ENCODE results near the gene SH3RF3.

The SH3RF3 gene

GRCh38 chr2:109378682-109379081, 249.7 kb downstream of the SH3RF3 start:
- DNase-seq (ENCODE audit: low spot score): no peak

DNA sequence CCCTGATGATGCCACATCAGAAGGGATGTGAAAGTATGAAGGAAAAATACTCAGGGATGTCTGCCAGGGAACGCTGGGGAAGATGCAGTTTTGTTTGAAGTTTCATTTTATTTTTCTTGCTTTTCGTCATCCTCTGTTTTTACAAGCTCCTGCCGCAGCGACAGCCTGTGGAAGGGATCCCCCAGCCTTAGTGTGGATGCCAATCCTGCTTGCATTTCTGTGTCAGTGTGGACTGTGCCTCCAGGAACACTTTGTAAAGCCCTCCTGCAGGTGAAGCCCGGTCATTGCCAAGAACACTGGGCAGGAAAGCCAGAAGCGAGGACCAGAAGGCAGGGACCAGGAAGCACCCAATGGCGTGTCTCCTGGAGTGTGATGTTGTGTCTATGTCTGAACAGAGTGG, 250.5 kb downstream of the SH3RF3 start:
- no peak for DNase-seq (ENCODE audit: low spot score)

DNA sequence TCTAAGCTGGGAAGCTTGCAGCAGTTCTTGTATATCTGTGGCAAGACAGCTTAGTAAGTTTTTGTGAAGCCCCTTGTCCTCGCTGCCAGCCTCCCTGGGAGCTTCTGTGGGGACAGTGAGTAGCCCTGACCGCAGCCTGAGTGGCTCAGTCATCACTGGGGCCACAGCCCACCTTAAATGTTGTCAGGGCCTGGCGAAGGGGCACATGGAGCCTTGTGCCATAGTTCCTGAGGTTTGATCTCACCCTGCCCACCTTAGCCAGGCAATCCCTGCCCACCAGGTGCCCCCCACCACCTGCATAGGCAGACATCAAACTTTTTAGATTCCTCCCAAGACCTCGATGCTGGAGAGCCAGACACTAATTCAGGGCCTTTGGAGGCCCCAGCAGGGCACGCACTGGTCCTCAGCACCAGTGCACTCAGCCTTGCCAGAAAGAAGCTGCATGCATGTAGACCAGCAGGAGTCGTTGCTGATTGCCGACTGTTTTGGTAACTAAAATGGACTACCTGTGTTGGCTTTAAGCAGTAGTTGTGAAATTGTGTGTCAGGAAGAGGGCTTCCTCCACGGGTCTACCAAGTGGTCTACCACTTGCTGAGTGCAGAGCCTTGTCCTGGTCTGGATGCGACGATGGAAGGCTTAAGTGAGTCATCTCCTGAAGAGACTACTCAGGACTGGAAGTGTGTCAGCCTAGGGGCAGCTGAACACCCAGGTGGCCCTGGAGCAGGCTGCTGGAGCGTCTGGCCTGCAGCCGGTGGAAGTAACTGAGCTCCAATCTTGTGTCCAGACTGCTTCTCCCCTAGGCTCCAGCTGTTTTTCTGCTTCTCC, 251.7 kb downstream of the SH3RF3 start:
- DNase-seq (ENCODE audit: low spot score): no peak

GRCh38 chr2:109381327-109381820, 252.4 kb downstream of the SH3RF3 start:
- DNase-seq (ENCODE audit: low spot score): no peak

GRCh38 chr2:109382226-109382895, 253.4 kb downstream of the SH3RF3 start:
- DNase-seq (ENCODE audit: low spot score): no peak

DNA sequence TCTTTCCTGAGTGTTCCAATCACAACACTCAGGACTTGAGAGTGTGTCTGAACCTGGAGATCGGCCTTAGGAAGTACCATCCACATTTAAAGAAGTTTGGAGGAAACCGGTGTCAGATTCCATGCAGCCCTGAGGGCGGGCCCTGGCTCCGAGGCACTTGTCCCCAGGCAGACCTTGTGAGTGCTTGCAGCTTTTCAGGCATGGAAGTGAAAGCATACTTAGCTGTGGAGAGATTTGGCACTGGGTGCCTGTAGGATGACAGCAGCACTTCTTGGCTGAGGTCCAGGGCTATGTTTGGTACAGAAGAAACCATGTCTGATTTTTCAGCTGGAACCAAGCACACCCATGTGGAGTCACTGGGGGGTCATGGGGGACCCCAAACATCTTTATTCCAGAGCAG, 253.9 kb downstream of the SH3RF3 start:
- no peak for DNase-seq (ENCODE audit: low spot score)

DNA sequence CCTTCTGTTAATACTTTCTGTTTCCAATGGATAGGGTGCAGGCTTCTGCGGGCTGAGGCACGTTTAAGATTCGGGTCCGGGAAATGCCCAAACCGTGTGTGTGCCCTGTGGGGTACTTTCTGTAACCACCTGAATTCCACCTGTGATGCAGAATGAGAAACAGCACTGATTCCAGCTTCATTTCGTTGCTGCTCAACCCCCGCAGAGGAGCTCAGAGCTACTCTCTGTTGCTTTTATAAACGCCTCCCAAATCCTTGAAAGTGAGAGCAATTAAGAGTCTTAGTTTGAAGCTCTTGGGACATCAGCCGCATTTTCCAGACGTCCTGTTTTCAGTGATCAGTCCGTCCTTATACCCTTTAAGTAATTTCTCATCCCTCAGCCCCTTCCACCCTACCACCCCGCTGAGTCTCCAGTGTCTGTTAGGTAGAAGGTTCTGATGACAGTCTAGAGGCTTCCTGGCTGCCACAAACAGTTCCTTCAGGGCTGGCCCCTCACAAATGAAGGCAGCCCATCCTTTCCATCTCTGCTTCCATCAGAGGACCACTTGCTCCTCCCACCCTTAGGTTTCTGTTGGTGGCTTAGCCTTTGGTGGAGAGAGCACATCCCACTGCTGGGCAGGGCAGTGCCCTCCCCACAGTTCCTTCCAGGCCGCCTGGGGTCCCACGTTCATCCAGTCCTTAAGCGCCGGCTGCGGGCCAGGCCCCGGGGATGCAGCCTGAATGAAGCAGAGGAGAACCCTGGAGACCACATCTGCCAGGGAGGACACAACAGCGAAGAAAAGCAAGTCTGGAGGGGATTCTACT, 254.7 kb downstream of the SH3RF3 start:
- no peak for DNase-seq (ENCODE audit: low spot score)

DNA sequence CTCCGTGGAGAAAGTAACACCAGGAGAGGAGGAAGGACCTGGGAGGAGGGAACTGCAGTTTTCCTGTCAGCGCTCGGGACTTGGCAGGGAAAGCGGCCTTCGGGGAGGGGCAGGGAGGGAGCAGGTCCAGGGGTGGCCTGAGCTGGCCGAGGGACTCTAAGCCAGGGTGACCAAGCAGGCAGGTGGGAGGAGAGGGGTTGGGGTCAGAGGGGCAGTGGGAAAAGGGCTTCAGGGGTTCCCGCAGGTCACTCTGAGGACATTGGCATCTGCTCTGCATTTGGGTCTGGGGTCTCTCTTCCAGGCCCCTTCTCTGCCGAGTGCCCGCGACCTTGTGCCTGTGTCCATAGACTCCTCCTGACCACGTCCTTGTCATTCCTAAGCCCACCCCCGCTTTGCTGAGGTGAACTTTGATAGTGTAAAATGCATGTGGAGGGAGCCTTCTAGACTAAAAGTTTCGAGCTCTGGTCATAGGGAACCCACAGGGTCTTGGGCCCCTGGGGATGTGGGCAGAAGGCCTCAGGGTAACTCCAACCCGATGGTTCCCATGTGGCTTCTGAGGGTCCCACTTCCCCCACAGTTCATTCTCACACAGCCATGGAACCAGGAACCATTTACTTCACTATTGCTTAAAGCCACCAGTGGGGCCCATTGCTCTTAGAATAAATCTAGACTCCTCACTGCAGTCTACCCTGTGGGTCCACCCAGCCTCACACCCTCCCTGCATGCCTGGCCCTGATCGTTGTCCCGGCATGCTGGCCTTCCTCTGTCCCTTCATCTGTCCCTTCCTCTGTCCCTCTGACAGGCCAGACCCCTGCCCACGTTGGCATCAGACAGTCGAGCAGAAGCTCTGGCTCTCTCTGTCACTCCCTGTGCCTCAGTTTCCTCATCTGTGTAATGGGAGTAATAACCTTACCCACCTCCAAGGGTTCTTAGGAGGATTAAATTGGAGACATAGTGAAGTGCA, 255.6 kb downstream of the SH3RF3 start:
- DNase-seq (ENCODE audit: low spot score): no peak

GRCh38 chr2:109385506-109385905, 256.5 kb downstream of the SH3RF3 start:
- no peak for DNase-seq (ENCODE audit: low spot score)

DNA sequence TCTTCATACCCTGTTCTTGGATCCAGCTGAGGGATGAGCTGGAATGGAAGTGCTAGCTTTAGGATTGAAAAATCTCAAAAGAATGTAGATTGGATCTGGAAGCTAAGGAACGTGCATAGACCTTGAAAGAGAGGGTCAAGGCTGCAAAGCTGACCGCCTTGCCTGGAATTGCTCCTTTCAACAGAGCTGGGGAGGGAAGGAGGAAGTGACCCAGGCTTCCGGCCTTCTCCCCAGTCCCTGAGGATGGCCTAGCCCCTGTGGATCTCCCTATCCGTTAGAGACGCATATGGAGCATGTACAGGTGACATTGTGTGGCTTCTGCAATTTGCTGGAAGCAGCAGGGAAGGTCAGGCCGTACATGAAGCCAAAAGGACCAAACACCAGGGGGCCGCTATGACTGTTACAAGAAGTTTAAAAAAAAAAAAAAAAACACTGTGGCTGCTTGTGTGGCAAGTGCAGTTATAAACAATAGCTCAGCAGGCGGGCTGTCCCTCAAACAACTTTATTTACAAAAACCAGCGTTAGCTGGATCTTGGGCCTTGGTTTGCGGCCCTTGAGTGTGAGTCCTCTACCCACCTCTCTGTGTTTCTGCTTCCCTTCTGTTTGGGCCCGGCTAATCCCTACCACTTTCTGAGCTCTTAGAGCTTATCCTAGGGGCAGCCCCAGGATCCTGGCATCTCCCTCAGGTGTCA, 257.1 kb downstream of the SH3RF3 start:
- DNase-seq (ENCODE audit: low spot score): no peak

GRCh38 chr2:109387221-109387735, 258.3 kb downstream of the SH3RF3 start:
- DNase-seq (ENCODE audit: low spot score): no peak

- DNase-seq (ENCODE audit: low spot score): no peak
Measured at GRCh38 chr2:109387778-109388469, 258.9 kb downstream of the SH3RF3 start.

DNA sequence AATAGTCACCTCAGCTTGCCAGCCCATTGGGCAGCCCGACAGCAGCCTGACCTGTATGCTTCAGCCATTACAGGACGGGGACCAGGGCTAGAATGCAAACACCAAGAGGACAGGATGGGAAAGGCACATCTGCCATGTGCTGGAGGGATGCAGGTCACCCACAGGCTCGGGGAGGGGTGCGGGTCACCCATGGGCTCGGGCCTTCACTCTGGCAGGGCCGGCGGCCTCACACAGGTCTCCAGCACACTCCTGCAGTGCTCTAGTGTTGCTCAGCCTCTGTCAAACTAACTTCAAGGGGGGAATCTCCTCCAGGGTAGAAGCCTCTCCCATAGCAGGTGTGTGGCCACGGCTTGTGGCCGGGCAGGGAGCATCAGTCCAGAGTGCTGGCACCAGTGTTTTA, 262.2 kb downstream of the SH3RF3 start:
- DNase-seq (ENCODE audit: low spot score): no peak

DNA sequence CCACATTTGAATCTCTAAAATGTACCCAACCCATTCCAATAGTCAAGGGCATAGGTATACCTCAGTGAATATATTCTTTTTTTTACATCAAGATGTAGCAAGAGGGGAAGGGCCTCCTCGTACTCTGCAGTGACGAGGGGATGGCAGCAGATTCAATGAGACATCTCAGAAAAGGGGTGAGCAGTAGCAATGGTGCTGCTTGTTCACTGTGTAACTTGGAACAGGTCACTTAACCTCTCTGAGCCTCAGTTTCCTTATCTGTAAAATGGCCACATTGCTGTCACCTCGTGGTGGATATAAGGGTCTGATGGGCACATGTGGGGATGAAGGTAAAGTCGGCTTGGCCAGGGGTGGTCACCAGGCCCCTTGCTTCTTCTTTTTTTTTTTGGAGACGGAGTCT, 263.1 kb downstream of the SH3RF3 start:
- DNase-seq (ENCODE audit: low spot score): no peak

GRCh38 chr2:109392816-109393661, 264.0 kb downstream of the SH3RF3 start:
- no peak for DNase-seq (ENCODE audit: low spot score)

- no peak for DNase-seq (ENCODE audit: low spot score)
Measured at GRCh38 chr2:109393662-109393972, 264.6 kb downstream of the SH3RF3 start.

DNA sequence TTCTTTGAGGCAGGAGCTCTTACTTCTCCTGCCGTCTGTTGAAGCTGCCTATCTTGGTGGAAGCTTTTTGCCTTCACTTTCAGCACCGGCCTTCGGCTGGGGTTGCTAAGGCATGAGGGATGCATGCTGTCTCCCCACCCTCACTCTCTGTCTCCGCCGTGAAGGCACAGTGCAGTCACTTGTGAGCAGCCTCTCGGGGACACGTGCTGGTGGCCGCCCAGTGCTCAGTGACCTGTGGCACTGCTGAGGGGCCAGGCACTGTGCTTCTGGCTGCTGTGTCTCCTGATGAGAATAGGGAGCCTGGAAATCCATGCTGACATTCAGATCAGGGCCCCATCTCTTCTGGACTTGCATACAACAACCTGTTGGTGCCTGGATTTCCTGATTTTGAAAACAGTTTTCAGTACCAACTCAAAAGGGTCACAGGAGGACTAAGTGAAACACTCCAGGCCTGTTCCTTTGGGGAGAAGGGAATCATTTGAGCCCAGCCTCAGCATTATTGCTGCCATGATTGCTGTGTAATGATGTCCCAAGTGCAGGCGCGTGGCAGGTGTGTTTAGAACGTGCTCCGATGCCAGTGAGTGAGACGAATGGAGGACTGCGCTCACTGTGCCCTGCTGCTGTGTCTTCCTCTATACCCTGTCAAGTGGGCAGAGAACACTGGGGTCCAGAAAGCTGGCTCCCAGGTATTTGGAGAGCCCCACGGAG, 266.6 kb downstream of the SH3RF3 start:
- DNase-seq (ENCODE audit: low spot score): no peak

Data from LoVo (cell line).